Loucy (cell line): Measurements from ENCODE around the gene MEF2C.
A peak's percentile ranks its signal among the peaks of the same experiment; 100 is the strongest.

Source experiments
- H2AFZ ChIP-seq: fragments of 200-600 bp; sonication (generic); 2 replicates; pipeline ENCODE4 v1.6.0; 2016; ENCODE audit warnings: antibody characterized with exemption, mild to moderate bottlenecking, low read length, moderate library complexity
- H3F3A ChIP-seq: fragments of 200-600 bp; 2 replicates; pipeline ENCODE4 v1.6.0; 2016; ENCODE audit warnings: antibody characterized with exemption, low read depth, mild to moderate bottlenecking
- H3K27me3 ChIP-seq: fragments of 200-600 bp; sonication (generic); 2 replicates; pipeline ENCODE4 v1.6.1; 2014; ENCODE audit warnings: low read length, mild to moderate bottlenecking; ENCODE audit not compliant: insufficient read depth, poor library complexity, severe bottlenecking
- H3K36me3 ChIP-seq: fragments of 200-600 bp; sonication (generic); 2 replicates; pipeline ENCODE4 v1.6.1; 2016; ENCODE audit warnings: low read length; ENCODE audit not compliant: insufficient read depth
- H3K4me1 ChIP-seq: fragments of 200-600 bp; sonication (generic); 2 replicates; pipeline ENCODE4 v1.5.1; 2014; ENCODE audit warnings: low read length, mild to moderate bottlenecking; ENCODE audit not compliant: insufficient read depth, poor library complexity, severe bottlenecking
- H3K4me2 ChIP-seq: fragments of 200-600 bp; sonication (generic); 2 replicates; pipeline ENCODE4 v1.6.0; 2014; ENCODE audit warnings: antibody characterized with exemption, low read length, low read depth, mild to moderate bottlenecking; ENCODE audit not compliant: poor library complexity, severe bottlenecking
- H3K4me3 ChIP-seq: fragments of 200-600 bp; sonication (generic); 2 replicates; pipeline ENCODE4 v1.5.1; 2014; ENCODE audit warnings: low read length, mild to moderate bottlenecking, mixed read lengths; ENCODE audit not compliant: poor library complexity, severe bottlenecking
- H3K79me2 ChIP-seq: fragments of 200-600 bp; sonication (generic); 2 replicates; pipeline ENCODE4 v1.6.1; 2014; ENCODE audit warnings: low read length; ENCODE audit not compliant: insufficient read depth
- H3K9ac ChIP-seq: fragments of 200-600 bp; sonication (generic); 2 replicates; pipeline ENCODE4 v1.6.0; 2014; ENCODE audit warnings: mild to moderate bottlenecking, low read depth, low read length, moderate library complexity; ENCODE audit not compliant: poor library complexity, severe bottlenecking
- H3K9me2 ChIP-seq: fragments of 200-600 bp; sonication (generic); replicated peaks from 2 replicates; pipeline ENCODE4 v1.6.1; 2016; ENCODE audit warnings: low read depth, low read length, mixed read lengths
- H3K9me3 ChIP-seq: fragments of 200-600 bp; sonication (generic); 2 replicates; pipeline ENCODE4 v1.6.1; 2014; ENCODE audit warnings: mild to moderate bottlenecking, antibody characterized with exemption, low read length, low read depth; ENCODE audit not compliant: insufficient read depth
- H4K20me1 ChIP-seq: fragments of 200-600 bp; sonication (generic); 2 replicates; pipeline ENCODE4 v1.6.0; 2014; ENCODE audit warnings: antibody characterized with exemption, low read length, mild to moderate bottlenecking; ENCODE audit not compliant: insufficient read depth, poor library complexity, severe bottlenecking
- EZH2phosphoT487 ChIP-seq: fragments of 200-600 bp; IDR thresholded peaks from 2 replicates; pipeline ENCODE4 v1.6.1; 2018; ENCODE audit warnings: antibody characterized with exemption, mild to moderate bottlenecking, moderate library complexity, borderline replicate concordance
- TF ChIP-seq, protein P1 (sequence below): fragments of 200-600 bp; sonication (generic); conservative IDR thresholded peaks from 2 replicates; pipeline ENCODE4 v1.5.1; 2014; ENCODE audit warnings: mild to moderate bottlenecking, antibody characterized with exemption, low read length

Gene MEF2C

DNA sequence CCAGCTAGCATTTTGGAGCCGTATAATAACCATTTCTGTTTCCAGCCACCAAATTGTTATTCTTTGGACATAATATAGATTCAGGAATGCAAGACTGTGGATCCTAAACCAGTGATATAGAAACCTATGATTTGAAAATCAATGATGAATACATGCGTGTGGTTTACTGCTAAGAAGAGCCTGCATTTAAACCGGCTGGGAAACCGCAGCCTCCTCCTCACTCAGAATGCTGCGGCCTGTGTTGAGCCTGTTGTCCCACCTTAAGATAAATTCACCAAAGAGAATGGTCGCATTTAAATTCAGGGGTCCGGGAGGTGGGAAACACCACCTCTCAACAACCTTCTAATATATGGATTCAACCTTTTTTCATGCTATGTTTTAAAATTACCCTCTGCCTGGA, 148.0 kb downstream of the MEF2C start:
- Histone ChIP-seq H3K4me1 (peaks cover 76% of the 10 kb centered on the region), H3K9me2 (no peaks in the 10 kb centered on the region), H3F3A (peaks cover 15% of the 10 kb centered on the region; the same call in 1 of the 2 replicates), H3K4me3 (peak overlapping the region; percentile 64), H3K36me3 (no peaks in the 10 kb centered on the region), H3K4me2 (peak overlapping the region; percentile 75), H3K27me3 (no peaks in the 10 kb centered on the region), H3K9ac (peak overlapping the region; percentile 71), H3K9me3 (no peaks in the 10 kb centered on the region), H3K79me2 (no peaks in the 10 kb centered on the region), H4K20me1 (no peaks in the 10 kb centered on the region), H2AFZ (peak overlapping the region; percentile 56)
- TF ChIP-seq EZH2phosphoT487 = no peak
- TF ChIP-seq, protein P1, sequence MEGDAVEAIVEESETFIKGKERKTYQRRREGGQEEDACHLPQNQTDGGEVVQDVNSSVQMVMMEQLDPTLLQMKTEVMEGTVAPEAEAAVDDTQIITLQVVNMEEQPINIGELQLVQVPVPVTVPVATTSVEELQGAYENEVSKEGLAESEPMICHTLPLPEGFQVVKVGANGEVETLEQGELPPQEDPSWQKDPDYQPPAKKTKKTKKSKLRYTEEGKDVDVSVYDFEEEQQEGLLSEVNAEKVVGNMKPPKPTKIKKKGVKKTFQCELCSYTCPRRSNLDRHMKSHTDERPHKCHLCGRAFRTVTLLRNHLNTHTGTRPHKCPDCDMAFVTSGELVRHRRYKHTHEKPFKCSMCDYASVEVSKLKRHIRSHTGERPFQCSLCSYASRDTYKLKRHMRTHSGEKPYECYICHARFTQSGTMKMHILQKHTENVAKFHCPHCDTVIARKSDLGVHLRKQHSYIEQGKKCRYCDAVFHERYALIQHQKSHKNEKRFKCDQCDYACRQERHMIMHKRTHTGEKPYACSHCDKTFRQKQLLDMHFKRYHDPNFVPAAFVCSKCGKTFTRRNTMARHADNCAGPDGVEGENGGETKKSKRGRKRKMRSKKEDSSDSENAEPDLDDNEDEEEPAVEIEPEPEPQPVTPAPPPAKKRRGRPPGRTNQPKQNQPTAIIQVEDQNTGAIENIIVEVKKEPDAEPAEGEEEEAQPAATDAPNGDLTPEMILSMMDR = no peak

DNA sequence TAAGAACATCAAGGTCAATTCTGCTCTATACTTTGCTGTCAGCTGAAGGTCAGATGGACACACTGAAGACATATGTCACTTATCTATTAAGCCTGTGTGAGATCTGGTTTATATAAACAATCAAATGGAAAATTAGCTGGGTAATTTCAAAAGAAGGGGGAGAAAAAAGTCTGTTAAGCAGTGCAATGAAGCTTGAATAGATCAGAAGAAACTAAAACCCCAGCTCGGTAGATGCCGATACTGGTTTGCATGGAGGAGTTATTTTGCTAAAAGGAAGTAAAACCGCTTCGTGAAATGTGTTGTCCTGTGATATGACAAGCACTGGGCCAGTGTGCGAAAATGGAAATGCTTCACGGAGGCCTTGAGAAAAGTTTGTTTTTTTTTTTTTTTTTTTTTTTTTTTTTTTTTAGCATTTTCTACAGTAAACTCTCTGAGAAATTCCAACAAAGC, 148.8 kb downstream of the MEF2C start:
- H3K4me3 ChIP-seq = peak overlapping the region; percentile 64
- TF ChIP-seq EZH2phosphoT487 = no peak
- H2AFZ ChIP-seq = peak overlapping the region; percentile 60; the same call in 1 of the 2 replicates
- H3K4me1 ChIP-seq = peaks cover 70% of the 10 kb centered on the region
- H4K20me1 ChIP-seq = no peaks in the 10 kb centered on the region
- peak overlapping the region; percentile 75 for H3K4me2 ChIP-seq
- no peaks in the 10 kb centered on the region for H3K9me2 ChIP-seq
- H3K36me3 ChIP-seq = no peaks in the 10 kb centered on the region
- H3K9ac ChIP-seq = peak overlapping the region; percentile 71
- peaks cover 15% of the 10 kb centered on the region; the same call in 1 of the 2 replicates for H3F3A ChIP-seq
- H3K9me3 ChIP-seq = no peaks in the 10 kb centered on the region
- no peaks in the 10 kb centered on the region for H3K79me2 ChIP-seq
- no peaks in the 10 kb centered on the region for H3K27me3 ChIP-seq

DNA sequence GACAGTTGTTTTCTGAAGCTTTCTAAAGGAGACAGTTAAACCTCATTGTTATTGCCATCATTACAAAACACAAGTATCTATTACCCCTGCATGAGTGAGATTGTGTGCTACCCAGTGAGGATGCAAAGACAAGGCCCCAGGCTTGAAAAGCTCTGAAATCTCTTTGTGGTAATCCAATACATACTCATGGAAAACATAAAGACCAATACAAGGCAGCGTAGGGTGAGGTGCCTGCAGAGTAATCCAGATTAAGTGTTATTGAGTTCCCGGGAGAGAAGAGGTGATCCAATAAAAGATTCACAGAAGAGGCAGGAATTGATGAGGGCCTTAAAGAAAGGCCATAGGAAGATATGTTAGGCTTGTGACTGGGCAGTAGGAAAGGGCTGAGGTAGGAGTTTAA, 150.1 kb downstream of the MEF2C start:
- Histone ChIP-seq H2AFZ (peak overlapping the region; percentile 60), H3K79me2 (no peaks in the 10 kb centered on the region)

More for the DNA sequence above, 150.1 kb downstream of the MEF2C start:
- Histone ChIP-seq H3K4me2 (peak overlapping the region; percentile 75), H3K9me3 (no peaks in the 10 kb centered on the region), H3K27me3 (no peaks in the 10 kb centered on the region), H3K4me3 (no peak overlapping the region), H4K20me1 (no peaks in the 10 kb centered on the region), H3F3A (peaks cover 15% of the 10 kb centered on the region; the same call in 1 of the 2 replicates), H3K9ac (peak overlapping the region; percentile 71), H3K36me3 (no peaks in the 10 kb centered on the region), H3K9me2 (no peaks in the 10 kb centered on the region), H3K4me1 (peaks cover 61% of the 10 kb centered on the region)
- TF ChIP-seq EZH2phosphoT487 = no peak
- TF ChIP-seq, protein P1 = no peak
